Measurements from ENCODE around the gene ZP1. TPM values are rescaled to one million over a fixed set of nuclear protein-coding genes. Genes with fewer than 3 reads are reported as not detected.

ZP1 gene
- total RNA-seq, 1 experiment from 2014 or later, result 2.1 TPM

DNA sequence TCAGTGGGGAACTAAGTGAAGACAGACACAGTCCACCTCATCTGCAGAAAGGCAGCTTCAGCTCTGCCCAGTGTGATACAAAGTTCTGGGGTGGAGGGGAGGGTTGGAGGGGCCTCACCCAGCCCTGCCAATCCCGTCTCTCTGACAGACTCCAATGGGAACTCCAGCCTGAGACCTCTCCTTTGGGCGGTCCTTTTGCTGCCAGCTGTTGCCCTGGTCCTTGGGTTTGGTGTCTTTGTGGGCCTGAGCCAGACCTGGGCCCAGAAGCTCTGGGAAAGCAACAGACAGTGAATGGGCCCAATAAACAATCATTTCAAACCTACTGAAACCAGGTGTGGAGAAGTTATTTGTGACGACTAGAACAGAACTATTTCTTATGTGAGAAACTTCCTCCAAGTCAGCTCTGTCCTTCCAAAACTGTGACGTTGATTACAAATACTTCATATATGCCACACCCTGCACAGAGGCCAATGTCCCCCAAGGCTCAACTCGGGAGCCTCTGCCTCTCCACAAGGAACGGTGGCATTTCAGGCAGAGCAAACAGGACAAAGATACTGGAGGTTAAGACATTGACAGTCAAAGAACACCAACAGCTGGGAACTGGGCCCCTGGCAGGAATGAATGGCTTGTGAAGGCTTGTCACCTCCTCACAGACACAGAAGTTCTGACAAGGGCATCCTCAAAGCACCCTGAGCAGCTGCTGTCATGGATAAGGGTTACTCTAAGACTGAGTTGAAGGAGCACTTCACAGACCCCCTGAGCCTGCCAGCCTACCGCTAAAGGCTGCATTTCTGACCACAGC, 8.2 kb downstream of the ZP1 start:
- DNase-seq (ENCODE audit: low spot score), result no peak

DNA sequence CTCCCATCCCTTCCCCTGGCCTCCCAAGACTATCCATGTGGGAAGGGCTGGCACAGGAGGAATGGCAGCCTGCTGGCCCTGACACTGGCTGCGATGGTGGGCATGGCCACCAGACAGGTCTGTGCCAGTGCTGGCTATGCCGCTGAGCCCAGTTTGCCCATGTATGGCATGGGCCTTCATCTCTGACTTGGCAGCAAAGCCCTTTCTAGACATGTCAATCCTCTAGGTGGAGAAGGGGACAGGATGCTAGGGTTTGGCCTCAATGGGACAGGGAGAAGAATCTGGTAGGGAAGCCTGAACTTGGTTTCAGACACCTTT, 8.8 kb downstream of the ZP1 start:
- no peak for DNase-seq (ENCODE audit: low spot score)

DNA sequence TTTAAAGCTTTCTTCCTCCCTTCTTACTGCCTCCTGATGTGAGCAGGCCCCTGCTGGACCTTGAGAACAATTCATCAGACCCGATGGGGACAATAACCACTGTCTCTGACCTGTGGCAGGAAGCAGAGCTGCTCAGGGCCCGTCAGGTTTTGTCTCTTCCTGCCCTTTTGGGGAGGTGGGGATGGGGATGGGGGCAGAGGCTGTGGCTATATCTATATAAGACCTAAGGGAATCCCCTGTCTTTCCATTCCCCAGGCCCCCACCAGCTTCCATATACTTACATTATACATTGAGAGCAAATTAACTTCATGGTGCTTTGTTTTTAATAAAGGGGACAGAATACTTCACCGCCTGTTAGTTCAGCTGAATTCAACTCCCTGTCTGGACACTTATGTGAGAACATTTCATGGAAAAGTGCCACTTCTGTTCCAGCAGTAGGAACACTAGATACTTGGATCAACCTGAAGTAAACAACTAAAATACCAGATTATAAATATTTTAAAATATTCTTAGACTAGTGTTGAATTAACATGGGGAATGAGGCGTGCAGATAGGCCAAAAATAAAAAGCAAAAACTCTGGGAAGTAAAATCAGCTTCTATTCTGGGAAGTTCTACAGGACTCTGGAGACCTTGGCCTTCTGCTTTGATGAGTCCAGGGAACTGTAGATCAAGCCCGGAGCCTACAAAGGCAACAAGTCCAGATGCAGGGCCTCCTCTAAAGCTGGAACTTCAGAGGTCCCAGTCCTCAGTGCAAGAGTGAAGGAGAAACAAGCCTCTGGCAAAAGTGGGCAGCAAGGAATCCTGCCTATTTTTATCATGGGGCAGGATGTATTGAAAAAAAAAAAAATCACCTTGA, 11.1 kb downstream of the ZP1 start:
- no peak for DNase-seq (ENCODE audit: low spot score)

DNA sequence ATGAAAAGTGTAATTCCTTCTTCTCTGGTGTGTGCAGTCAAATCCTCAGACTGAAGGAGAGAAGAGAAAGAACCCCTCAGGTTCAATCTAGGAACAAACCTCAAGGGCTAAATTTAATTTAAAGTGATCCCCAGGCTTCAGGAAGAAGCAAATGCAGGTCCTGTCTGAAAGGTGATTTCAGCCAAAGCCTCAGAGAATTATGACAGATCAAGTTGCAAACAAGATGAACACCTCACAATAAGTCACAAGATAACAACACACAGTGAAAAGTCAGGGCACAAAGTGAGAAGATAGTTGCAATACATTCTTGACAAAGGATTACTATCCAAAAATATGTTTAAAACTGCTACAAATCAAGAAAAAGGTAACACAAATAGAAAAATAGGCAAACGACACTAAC, 11.8 kb downstream of the ZP1 start:
- DNase-seq (ENCODE audit: low spot score), result no peak

DNA sequence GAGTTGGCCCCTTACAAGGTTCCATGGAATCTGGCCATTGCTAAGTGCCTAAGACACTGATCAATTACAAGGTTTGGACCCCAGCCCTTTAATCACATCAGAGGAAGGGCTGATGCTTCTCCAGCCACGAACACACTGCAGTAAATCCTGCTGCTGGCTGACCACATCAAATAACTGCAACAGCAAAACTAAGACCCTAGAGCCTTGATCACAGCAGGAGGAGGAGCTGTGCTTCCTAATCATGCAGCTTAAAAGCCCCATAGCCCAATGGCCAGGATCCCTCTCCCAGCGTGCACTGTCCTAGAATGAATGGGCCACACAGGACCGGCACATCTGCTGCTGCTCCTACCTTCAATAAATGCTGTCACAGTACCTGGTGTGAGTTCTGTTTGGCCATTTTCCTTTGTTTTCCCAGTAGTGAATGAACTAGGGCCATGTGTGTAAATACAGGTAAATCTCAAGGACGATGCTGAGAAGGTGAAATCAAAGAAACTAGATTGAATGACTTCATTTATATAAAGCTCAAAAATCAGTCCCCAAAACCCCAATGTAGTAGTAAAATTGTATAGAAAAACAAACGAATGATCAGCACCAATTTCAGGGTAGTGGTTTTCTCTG, 12.7 kb downstream of the ZP1 start:
- DNase-seq (ENCODE audit: low spot score), result no peak

DNA sequence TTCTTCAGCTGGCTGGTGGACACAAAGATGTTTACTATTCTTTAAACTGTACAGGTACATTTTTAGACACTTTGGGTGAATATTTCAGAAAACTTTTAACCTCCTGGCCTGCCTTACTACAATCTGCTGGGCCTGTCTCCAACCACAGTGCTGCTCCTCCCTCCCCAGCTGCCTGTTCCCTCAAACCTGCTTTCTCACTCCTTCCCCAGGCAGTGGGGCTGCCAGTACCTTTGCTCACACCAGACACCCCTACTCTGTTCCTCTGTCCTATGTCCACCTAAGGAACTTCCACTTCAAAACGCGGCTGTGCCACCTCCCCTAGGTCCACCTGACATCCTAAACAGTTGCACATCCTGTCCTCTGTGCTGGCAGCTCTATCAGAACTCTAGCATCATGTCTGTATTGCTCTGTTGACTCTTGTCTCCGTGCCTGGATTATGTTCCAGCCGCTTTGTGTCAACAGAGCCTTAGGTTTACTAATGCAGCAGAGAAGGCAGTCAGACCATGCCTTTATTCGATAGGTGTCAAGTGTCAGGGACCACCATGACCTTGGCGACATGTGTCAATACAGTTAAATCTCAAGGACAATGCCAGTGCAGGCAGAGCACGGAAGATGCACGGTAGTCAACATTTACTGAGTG, 13.4 kb downstream of the ZP1 start:
- no peak for DNase-seq (ENCODE audit: low spot score)

DNA sequence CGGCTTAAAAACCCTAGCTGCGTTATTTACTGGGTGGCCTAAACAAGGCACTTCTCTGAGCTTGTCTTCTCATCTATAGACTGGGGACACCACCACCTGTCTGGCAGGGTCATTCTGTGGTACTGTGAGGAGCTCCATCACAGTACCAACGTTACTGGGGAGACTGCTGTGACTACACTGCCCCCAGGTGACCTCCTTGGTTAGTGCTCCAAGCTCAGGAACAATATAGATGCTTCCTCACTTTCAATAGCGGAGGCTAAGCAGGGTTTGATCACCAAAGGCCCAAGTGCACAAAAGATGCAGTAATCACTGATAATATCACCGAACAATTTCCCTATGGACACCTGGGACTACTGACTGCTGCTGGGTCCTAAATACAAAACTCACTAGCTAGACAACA, 20.2 kb downstream of the ZP1 start:
- DNase-seq (ENCODE audit: low spot score), result peak; percentile 35

DNA sequence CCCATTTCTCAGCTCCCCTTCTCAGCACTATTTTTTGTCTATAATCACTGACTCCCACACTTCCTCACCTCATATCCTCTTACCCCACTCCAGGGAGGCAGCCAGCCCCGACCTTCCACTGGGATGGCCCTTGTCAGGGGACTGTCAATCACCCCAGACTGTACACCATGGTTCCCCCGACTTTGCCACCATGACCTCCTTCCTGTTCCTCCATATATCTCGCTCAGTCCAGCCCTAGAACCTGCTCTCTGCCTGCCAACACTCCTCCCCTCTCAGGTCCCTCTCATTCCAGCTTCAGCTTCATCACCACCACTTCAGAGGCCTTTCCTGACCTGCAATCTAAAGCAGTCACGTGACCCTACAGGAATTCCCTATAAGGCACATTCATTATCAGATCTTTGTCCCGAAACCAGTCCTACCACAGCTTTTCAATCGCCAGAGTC, 22.5 kb downstream of the ZP1 start:
- DNase-seq (ENCODE audit: low spot score), result no peak

DNA sequence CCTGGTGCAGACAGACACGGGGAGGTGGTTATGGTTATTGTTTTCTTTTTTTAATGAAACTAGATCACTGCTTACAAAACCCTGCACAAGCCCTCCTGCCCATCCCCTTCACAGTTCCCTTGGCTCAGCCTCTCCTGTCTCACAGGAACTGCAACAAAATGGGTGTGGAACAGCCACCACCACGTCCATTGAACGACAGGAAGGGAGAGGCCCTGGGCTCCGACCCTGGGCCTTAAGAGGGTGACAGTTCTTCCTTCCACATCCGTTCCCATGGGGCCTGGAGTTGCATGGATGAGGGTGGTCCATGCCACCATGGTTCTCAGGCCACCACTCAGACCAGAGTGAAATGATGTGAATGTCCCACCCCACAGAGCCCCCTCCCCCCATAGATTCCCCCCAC, 23.4 kb downstream of the ZP1 start:
- no peak for DNase-seq (ENCODE audit: low spot score)

DNA sequence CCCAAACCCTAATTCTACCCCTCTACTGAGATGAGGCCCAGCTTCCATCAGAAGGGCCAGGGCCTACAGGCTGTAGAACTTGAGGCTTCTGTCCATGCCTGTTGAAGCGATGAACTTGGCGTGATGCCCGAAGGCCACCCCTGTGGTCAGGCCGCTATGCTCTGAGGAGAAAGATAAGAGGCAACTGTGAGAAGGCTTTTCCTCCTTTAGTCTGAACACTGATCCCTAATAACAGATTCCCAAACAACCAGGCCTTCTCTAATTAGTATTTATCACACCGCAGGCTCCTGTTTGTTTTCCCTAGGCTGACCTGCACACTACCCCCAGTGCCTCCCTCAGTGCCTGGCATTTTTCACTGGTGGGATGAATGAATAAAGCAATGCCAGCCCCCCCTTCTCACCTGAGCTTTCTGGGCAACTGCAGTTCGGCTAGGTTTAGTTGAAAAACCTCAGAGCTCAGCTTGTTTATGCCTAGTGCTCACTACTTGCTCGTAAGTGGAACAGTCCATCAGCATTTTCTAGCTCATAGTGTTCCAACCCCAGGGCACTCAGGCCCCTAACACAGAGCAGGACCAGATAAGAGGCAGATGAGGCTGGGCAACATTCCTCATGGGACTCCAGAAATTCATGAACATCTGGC, 23.9 kb downstream of the ZP1 start:
- DNase-seq (ENCODE audit: low spot score), result no peak

DNA sequence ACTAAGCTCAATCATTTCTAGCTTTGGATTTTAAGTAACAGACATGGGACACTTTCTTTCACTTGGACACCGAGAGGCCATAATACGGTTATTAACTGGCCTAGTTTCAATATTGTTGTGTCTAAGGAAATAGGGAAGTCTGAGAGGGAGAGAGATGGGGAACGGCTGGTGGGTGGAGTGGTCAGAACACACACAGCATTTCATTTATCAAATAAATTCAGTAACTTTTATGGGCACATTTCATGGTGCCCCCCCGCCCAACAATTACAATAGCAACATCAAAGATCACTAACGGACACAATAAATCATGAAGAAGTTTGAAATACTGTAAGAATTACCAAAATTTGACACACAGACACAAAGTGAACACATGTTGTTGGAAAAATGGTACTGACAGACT, 28.3 kb downstream of the ZP1 start:
- DNase-seq (ENCODE audit: low spot score), result no peak

DNA sequence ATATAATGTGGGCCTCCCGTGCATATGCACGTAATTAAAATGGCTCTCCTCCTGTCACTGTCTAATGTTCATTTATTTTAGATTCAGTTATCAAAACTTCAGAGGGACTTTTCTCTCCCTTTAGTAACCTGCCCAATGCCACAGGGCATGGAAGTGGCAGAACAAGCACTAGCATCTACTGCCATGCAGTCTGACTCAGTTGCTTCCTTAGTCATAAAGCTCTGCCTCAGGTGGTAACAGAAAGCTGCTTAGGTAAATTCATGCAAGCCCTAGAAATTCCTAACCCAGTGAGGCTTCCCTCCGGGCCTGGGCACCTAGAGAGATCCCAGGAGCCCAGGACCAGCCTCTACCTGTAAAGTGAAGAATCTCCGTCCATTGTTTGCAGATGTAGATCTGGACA, 30.2 kb downstream of the ZP1 start:
- no peak for DNase-seq (ENCODE audit: low spot score)

DNA sequence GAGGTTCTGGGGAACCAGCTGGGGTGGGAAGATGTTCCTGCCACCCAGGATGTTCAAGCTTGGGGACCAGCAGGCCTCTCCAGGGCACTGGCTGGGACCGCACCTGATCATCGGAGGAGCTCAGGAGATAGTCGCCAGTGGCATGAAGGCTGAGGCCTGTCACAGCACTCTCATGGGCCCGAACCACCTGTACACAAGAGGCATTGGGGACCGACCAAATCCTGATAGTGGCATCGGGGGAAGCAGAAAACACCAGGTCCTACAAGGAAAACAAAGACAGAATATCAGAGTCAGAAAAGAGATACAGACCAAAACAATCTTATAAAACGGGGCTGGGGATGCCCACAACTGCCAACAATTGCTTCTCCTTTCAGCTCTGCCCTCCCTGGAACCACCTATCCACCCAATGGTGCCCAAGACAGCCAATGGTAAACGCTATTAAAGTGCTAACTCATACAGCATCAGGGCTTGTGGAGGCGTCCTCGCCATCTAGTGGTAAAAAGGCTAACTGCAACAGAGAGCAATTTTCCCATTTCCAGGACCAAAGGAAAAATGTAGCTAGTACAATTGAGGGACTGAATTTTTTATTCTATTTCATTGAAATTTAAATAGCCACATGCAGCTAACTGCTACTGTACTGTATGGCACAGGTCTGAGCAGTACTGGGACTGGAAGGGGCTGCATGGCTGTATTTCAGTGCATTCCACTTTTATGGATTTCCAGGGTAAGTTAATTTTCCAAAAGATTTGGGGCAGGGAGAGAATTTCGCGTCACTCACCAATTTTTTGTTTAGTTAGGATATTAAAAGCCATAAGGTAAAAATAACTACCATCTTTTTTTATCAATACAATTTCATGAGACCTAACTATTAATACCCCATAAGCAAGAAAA, 31.9 kb downstream of the ZP1 start:
- peak; percentile 83 for DNase-seq (ENCODE audit: low spot score)

DNA sequence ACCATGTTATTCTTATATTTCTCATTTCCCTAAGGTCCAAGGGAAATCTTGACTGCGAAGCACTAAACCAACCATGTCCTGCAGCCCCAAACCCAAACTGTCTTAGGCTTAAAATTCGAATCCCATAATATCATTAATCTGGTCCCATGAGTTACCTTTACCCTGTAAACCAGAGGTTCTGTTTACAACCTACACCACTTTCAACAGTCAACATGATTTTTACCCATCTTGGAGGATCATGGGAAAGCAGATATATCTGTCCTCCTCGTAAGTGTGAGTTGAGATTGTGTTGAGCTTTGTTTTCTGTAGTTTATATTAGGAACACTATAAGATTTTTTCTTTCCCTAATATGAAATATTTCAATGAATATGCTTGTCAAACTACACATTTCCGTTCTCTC, 32.6 kb downstream of the ZP1 start:
- no peak for DNase-seq (ENCODE audit: low spot score)

DNA sequence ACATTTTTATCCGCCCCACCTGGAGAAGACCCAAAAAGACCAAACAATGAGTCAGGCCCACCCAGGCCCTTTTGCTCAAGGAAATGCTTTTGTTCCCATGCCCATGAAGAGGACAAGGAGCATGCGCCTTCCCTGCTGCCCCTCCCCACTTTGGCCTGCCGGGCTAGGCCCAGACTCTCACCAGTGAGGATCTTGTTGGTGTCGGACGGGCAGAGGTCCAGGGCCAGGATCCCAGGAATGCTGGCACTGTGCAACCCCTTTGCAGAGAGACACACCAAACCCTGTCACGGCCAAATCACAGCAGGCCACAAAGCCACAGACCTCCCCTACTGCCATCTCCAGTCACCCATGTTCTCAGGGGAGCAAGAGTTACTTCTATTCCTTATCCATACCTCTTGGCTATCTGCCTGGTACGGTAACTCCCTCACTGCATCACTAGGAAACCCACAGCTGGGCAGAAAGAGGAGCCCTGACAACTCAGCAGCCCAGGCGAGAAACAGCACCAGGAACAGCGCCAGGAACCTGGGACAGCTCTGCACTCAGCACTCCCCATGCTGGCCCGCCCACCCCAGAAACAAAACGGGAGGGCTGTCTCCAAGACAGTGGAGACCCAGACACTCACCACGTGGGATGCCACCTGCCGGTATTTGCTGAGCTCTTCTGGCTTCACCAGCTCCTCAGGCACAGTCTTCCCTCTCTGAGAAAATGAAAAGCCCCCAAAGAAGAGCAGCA, 33.5 kb downstream of the ZP1 start:
- no peak for DNase-seq (ENCODE audit: low spot score)

DNA sequence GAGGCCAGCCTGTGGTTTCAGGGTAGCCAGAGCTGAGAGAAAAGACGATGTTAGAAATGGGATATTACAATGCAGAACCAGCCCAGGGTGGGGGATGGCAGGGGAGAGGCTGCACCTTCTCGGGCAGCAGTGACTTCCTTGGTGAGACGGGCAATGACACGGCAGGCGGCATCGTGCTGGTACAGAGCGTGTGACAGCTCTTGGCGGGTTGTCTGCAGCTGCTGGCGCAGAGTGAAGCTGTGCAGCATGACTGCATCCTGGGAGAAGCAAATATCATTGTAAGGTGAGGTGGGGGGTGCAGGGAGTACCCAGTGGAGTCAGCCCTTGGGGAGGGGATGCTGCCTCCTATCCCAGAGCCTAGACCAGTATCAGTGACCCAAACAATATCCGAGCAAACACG, 35.3 kb downstream of the ZP1 start:
- no peak for DNase-seq (ENCODE audit: low spot score)

DNA sequence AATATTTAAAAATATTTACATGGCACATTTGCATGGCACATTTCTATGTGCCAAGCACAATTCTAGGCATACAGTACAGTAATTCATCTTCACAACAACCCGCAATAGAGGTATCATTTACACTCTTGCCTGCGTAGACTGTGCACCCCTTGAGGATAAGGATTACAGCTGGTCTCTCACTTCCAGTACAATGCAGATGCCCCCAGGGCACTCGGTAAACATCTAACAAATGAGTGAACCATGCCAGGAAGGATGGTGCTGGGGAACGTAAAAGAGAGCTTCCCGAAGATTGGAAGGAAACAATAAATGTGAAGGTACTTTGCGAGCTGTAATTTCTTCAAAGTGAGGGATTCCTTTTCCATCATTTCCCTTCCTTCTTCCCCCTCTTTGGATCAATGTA, 37.7 kb downstream of the ZP1 start:
- no peak for DNase-seq (ENCODE audit: low spot score)

DNA sequence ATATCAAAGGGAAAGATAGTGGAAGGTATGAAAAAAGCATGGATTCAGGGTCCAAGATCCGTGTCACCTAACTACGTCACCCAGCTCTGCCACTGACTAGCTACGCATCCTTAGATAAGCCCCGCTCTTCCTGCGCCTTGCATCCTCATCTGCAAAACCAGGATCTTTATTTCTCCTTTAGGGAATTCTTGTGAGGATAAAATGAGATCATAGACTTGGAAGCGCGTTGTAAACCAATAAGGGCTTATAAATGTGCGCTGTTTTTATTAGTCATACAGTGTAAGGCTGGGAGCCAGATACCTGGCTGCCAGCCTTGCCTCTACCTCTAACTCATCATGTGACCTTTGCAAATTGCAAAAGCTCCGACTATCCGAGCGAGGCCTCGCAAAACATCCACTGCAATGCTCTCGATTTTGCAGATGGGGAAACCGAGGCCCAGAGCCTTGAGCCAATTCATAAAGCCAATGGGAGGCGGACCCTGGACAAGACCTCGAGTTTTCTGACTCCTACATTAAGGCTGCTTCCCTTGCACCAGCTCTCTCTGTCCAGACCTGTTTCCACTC, 38.3 kb downstream of the ZP1 start:
- DNase-seq (ENCODE audit: low spot score), result no peak

DNA sequence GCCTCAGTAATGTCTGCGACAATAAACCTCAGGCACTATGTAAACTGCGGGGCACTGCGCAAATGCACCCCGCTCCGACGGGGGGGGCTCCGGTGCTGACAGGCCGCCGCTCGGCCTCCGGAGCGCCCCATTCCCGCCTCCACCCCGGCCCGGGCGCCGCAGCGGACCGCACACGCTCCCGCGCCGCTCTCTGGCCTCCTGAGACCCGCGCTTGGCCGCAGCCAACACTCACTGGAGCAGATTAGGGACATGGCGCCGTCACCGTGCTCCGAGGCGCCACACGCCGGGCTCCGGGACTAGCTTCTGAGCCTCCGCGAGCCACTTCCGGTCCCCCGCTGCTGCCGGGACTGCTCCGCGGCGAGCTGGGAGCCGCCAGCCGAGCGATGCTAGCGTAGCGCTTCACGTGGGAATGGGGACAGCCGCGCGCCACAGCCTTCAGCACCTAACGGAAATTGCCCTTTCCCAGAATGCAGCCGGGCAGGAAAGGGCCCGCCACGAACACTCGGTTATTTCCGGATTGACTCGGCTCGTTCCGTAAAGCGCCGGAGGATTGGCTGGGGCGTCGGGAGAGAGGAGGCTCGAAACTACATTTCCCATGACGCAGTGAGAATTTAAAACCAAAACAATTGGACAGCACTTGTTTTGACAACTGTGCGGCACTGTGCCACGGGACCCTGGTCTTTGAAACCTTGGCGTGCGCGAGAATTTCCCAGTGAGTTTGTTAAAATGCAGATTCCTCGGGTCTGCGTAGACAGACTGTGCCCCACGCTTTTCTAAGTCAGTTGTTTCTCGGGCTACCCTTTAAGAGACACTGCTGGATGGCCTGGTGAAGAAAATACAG, 39.0 kb downstream of the ZP1 start, which contains the start of gene PRPF19:
Gene PRPF19, minus strand, starts transcription at position 454 of the 841 bp plus-strand sequence. Its CDS starts 203 bp downstream, at position 251.
- DNase-seq (ENCODE audit: low spot score), result peak; percentile 93
